GM21390 (cell line): ENCODE data around the gene GPR89B.
A peak's percentile ranks its signal among the peaks of the same experiment; 100 is the strongest.
"Not testable (repeated sequence)": the region's sequence is repeated elsewhere in the genome, so short reads cannot be mapped to it uniquely, and the experiment has no call there.

ENCODE experiments used
- ATAC-seq: cut with Tn5 transposase; IDR thresholded peaks from one replicate; pipeline ENCODE4 v1.9.1; 2021; ENCODE audit not compliant: unreplicated experiment

The GPR89B gene

DNA sequence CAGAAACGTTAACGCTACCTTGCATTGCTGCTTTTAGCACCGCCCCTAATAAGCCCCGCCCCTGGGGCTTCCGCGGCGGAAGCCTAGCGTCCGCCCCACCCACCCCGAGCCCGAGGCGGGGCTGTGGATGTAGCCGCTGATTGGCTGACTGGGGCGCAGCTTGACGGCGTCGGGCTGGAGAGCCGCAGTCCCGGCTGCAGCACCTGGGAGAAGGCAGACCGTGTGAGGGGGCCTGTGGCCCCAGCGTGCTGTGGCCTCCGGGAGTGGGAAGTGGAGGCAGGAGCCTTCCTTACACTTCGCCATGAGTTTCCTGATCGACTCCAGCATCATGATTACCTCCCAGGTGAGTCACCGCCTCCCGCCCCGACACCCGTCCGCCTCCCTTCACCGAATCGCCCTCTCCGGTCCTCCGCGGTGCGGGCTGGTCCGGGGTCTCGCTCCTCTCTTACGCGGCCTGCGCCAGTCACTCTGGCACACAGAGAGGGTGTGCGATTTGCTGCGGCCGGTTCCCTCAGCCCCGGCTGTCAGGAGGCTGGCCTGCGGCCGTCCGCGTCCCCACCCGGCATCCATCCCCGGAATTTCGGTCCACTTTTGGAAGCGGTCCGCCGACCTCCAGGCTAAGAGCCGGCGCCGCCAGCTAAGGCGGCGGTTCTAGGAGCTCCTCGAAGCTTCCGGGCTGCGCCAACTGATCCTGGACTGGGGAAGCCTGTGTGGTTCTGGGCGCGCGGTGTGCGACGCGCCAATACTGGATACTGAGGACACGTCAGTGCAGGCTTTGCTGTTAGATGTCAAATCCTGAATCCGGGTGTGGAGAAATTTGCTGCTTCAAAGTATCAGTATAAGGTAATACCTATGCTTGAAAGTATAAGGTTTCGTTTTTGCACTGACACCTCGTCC lies at the start of gene GPR89B:
Gene GPR89B, plus strand, starts transcription at position 185 of the 897 bp plus-strand sequence. Its CDS starts 117 bp downstream, at position 302.
- ATAC-seq: peak; percentile 97

DNA sequence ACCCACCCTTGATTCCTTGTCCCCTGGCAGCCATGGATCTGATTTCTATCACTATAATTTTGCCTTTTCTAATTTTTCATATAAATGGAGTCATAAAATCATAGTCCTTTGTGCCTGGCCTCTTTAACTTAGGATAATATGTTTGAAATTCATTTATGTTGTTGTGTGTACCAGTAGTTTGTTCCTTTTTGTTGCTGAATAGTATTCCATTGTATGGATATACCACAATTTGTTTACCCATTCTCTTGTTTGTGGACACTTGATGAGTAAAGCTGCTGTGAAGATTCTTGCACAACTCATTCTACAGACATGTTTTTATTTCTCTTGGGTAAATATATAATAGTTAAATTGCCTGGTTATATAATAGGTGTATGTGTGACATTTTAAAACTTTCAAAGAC lies 48.3 kb upstream of the GPR89B start:
- ATAC-seq: no peak

DNA sequence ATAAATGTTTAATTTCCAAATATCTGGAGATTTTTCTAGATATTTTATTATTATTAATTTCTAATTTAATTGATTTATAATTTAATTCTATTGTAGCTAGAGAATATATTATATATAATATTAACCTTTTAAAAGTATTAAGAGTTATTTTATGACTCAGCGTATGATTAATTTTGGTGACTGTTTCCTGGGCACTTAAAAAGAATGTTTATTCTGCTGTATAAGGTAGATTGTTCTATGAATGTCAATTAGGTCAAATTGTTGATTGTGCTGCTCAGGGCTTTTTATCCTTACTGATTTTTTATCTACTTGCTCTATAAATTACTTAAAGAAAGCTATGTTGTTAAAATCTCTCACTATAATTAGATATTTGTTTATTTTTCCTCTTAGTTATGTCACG lies 45.7 kb upstream of the GPR89B start:
- ATAC-seq: no peak

DNA sequence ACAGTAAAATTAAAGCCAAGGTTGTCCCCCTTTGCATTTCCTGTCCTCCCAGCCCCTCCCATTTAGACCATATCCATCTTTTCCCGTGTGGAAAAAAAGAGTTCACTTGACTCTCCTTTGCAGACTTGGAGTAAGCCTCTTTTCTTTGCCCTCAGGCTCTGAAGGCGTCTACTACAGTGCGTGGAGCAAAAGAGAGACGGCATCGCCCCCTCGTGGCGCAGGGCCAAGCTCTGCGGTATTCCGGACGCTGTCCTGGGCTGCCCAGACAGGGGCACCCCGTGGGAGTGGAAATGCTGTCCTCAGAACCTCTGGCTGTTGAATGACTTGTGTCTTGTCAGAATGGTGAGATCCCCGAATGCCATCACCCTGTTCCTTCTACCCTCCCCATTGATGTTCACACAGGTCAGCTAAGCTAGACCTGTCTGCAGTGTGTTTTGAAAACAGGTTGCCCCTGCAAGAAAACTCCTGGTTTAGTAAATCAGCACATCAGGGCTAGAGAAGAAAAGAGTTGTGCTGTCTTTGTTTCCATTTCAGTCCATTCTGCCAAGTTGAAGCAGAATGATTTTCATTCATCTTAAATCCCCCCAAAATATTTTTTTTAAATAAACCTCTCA lies 37.9 kb upstream of the GPR89B start:
- no peak for ATAC-seq

DNA sequence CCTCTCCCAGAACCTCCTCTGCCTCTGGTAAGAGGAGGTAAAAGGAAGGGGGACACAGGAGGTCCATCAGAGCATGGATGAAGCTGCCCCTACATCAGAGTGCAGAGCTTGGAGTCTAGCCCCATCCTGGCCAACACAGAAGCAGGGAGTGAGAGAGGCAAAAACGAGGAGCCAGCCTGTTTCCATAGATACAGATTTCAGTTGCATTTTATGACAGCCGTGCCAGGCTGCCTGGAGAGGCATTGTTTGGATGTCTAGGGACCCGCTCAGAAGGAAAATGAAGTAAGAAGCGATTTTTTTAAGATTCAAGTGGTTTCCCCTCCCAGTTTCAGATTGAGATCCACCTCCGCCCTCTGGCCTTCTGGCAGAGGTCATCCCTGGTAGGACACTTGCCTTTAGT lies 37.1 kb upstream of the GPR89B start:
- no peak for ATAC-seq

DNA sequence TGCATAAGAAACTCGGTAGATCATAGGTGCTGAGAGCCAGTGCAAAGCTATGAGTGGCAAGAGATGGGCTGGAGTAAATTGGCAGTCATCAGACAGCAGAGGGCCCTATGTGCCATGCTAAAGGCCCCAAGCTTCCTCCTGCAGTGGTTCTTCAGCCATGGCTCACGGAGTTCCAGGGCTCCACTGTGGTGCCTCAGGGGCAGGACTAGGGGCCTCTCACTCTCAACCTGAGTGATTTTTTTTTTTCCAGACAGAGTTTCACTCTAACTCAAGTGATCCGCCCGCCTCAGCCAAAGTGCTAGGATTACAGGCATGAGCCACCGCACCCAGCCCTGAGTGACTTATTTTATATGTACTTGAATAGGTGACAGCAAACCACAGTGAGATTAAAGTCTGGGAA lies 36.0 kb upstream of the GPR89B start:
- no peak for ATAC-seq

DNA sequence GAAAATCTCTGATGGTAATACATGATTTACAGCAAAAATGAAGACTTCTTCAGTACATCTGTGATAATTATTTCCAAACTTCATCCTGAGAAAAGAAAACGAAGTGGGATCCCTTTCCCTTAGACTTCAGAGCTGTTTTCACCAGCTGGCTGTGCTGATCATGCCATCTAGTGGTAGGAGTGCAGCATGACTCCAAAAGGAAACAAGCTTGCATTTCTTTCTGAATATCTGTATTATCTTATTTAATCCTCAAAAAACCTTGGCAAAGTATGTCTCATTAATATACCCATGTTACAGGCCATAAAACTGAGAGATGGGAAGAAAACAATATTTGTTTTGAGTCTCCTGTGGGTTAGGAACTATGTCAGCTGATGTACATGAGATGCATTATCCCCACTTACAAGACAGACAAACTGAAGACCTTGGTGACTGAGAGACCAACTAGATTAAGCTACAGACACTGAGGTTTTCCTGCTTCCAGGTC lies 35.4 kb upstream of the GPR89B start:
- no peak for ATAC-seq

DNA sequence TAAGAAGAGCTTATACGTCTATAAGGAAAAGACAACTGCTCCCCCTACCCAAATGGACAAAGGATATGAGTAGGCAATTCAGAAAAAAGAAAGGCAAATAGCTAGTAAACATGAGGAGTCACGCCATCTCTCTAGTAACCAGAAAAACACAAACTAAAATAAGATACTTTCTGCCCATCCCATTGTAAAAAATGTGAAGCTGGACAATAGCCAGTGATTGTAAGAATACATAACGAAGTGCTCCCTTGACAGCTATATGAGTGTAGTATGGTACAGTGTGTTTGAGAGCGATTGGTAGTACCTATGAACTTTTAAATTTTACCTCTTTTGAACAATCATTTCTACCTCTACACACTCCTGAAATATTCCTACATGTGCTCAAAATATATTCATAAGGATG lies 33.1 kb upstream of the GPR89B start:
- ATAC-seq: no peak

DNA sequence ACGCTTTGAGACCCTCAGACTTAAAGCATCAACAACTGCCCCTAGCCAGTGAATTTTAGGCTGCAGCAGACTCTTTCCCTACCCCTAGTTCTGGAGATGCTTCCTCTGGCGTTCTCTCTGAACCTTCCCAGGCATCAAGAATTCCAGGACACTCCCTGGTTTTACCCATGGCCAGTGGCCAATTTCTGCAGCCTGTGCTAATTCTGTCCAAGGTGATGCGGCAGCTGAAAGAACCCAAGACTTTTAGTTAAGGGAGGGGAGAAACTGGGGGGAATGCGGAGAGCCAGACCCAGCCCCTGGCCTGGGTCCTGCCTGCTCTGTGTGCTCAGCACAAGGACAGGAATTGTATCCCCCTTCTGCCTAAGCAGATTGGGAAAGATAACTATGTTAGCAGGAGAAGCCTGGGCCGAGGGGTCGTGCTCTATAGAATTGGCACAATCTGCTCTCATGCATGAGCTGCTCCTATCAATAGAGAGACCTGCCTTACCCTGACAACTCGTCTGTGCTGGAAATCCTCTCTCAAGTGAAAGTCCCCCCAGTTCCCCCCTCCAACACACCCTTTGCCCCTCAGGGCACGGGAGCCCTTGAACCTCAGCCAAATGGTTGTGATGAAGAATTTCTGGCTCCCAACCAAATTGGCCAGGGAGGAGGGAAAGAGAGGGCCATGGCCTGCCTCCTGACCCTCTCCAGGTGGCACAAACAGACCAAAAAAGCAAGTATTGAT lies 31.0 kb upstream of the GPR89B start:
- no peak for ATAC-seq

DNA sequence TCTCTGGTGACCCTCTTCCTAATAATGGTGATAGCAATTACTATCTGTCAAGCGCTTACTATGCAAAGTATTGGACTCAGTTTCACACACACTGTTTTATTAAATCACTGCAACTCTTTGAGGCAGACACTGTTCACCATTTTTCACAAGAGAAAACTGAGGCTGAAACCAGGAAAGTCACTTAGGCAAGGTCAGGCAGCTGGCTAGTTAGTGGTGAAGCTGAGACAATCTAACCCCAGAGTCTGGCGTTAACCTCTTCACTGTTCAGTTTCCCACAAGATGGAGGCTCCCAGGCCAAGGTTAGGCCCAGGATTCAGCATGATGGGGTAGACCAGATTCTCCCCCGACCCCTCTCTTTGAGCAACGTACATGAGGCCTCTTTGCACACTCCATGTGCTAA lies 30.4 kb upstream of the GPR89B start:
- no peak for ATAC-seq

DNA sequence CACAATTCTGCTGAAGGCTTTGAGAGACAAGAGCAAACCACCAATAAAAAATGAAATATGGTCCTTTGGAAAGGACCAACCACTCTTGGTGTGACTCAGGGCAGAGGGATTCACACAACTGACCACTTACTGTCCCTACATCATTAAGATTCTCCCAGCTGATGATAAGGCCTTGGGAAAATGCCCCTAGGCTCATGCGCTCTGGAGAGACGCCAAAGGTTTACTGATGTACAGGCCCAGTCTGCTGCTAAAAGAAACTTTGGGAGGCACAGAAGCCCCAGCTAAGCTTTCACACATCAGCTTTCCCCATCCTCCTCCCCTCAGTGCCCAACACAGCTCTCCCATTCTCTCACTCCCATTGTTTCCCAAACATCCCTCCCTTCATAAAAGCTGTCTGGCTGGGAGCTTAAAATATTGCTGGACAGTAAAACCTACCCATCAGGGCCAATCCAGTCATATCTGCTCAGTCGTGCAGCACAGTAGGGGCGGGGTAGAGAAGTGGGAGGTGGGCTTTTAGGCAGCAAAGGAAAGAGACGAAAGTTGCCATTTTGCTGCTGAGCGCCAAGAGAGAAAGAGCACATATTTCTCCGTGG lies 25.9 kb upstream of the GPR89B start, which contains the start of gene GJA8:
Gene GJA8, plus strand, starts transcription at position 543 of the 593 bp plus-strand sequence. CDS start 5,161 bp downstream, outside the sequence.
- no peak for ATAC-seq

DNA sequence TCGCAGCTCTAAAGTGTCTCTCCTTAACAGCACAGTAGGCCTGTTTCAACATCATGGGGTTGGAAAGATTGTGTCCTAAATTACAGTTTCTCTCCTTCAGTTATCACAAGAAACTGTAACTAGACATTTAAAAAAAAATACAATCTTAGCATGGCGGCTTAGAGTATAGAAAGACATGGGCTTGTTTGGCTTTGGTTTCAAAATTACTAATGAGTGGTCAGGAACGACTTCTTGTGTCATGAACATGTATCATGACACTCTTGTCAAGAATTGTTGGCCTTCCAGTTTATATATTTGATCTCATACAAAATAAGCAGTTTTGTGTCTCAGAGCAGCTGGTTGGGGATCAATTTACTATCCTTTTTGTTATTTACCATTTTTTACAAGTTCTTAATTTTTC lies 23.5 kb upstream of the GPR89B start:
- ATAC-seq: no peak

DNA sequence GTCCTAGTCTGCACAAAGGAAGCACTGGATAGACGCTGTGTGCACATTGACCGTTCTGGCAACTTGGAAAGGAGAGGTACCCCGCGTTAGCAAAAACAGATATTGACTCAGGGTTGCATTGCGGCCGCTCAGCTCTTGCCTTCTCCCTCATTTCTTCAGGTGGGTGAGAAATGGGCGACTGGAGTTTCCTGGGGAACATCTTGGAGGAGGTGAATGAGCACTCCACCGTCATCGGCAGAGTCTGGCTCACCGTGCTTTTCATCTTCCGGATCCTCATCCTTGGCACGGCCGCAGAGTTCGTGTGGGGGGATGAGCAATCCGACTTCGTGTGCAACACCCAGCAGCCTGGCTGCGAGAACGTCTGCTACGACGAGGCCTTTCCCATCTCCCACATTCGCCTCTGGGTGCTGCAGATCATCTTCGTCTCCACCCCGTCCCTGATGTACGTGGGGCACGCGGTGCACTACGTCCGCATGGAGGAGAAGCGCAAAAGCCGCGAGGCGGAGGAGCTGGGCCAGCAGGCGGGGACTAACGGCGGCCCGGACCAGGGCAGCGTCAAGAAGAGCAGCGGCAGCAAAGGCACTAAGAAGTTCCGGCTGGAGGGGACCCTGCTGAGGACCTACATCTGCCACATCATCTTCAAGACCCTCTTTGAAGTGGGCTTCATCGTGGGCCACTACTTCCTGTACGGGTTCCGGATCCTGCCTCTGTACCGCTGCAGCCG lies 20.3 kb upstream of the GPR89B start:
- ATAC-seq: no peak

DNA sequence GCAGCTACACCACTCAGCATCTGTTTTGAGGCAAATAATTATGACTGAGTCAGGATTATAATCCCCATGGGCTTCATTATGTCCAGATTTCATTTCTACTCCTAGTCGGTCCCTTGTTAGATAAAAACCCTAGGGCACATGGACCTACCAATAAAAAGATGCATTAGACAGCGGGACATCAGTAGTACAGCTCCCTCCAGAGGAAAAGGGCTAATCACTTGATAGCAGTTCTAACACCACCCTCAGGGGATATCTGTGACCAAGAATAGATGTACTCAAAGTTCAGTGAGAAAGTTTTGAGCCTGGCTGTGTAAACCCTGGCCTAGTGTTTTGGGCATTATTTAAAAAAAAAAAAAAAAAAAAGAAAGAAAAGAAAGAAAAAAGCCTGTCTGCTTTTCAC lies 15.7 kb upstream of the GPR89B start:
- ATAC-seq: no peak

DNA sequence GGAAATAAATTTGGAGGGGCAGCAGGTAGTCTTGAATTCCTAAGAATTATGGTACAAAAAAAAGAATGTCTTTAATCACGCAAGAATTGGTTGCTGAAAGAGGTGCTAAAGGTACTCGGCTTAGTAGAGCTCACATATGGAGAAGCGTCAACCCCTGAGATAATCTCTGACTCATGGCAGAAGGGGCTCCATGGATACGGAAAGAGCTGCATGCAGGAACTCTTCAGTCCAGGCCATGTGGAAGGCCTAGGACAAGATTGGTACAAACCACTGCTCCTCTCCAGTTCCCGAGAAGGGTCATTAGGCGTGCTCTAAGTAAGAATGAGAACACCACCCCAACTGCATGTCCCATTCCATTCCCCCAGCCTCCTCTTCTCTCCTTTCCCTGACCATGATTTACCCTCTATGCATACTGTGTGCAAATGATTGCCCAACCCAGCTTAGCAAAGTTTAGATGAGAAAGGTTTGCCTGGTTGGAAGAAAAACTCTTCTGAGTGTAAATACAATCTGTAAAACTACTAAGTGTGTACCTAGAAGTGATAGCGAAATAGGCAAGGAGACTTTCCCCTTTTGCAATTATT lies 14.8 kb upstream of the GPR89B start:
- no peak for ATAC-seq

DNA sequence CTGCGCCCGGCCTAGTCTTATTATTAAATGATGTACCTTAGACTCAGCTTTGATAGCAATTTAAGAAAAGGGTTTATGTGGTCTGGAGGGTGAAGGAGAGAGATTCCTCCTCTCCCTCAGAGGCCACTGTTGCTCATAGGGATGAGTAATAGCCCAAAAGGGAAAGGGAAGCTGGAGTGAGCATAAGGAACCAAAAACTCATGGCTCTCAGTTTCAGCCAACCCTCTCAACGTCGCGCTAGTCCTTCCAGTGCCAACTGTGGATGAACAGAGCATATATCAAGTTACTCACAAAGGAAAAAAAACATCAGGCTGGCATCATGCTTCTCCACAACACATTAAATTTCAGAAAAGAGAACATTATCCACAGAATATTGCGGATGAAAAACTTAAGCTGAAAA lies 8.3 kb upstream of the GPR89B start:
- no peak for ATAC-seq

DNA sequence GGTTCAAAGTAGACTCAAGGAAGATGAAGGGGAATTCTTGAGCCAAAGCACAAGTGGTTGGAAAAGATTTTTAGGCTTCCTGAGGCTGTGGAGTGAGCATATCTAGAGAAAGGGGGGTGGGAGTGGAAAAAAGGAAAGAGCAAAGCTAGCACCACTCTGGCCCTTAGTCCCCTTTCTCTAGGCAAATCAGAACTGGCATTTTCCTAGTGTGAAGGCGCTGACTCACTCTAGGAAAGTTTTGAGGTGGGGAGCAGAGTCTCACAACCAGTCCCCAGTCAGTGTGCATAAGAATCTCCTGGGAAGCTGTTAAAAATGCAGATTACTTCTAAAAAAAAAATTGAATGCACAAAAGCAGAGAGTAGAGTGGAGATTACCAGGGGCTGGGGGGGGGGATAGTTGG lies 3.4 kb upstream of the GPR89B start:
- no peak for ATAC-seq

DNA sequence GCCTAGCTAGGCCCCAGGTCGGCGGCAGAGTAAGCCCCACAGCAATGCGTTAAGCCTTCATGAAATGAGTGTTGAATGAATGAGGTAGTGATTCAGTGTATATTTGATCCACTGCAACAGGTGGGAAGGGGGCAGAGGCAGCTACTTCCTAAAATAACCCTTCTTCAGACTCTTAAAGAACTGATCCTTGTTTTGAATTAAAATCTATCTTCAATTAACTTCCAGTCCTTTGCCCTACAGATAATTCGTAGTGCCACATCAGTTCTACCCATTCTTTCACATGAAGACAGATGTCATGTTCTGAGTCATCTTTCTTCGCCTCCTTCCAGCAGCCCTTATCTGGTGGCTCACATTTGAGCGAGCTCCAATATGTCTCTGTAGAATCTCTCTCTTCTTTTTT lies 1.0 kb upstream of the GPR89B start:
- ATAC-seq: not testable (repeated sequence)

DNA sequence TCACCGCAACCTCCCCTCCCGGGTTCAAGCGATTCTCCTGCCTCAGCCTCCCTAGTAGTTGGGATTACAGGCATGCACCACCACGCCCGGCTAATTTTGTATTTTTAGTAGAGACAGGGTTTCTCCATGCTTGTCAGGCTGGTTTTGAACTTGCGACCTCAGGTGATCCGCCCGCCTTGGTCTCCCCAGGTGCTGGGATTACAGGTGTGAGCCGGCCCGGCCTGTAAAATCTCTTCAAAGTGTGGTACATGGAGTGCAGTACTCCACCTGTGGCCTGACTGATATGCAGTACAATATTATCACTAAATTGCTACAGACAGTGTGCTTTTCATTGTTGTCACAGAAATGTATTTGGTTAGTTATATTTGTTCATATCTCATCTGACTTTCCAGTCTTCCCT lies 531 bp upstream of the GPR89B start:
- not testable (repeated sequence) for ATAC-seq

DNA sequence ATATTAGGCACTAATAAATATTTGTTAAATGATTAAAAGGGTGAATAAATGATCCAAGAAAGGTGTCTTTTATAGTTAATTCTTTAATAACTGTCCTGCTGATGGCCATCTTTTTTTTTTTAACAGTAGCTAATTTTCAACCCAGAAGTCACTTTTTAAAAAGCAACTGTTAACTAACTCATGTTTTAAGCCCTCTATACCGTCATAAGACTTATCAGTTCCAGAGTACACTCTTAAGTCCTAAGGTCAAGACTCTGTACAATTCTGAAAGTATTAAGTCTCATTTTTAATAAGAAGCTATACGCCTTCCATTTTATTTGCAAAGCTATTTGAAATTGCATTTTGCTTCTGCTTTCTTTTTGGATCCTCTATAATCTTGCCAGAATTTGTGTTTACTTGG lies 2.9 kb downstream of the GPR89B start:
- ATAC-seq: not testable (repeated sequence)
